Caco-2 (cell line): ENCODE measurements around the gene ZDHHC19. TPM values are rescaled to one million over a fixed set of nuclear protein-coding genes. Genes with fewer than 3 reads are reported as not detected.

ENCODE experiments used
- BruUV-seq: library from RNA; stranded (reverse); fragments of 400-500 nt; replicated peaks from 2 replicates; lab custom pipeline; 2021; lab: Mats Ljungman, UMichigan
- CTCF ChIA-PET: fragments of 300-600 bp; sonication (Branson Sonifier 250); formaldehyde crosslinking; loops from one replicate; lab custom pipeline; 2022; ENCODE audit warnings: antibody characterized with exemption; lab: Charles Lee
- POLR2A ChIA-PET: fragments of 300-600 bp; sonication (Branson Sonifier 250); formaldehyde crosslinking; loops from one replicate; lab custom pipeline; 2022; ENCODE audit warnings: antibody characterized with exemption; lab: Charles Lee
- DNase-seq, 2 experiments: peaks; one replicate each; pipeline versions ENCODE4 v3.0.0 to v3.0.0-alpha.2; 2020 to 2022
- H3K27me3 ChIP-seq: replicated peaks from 2 replicates; pipeline ENCODE4 v1.6.0; 2011; ENCODE audit warnings: low read length; ENCODE audit not compliant: control insufficient read depth, insufficient read depth
- H3K36me3 ChIP-seq: 2 replicates; pipeline ENCODE4 v1.5.1; 2011; ENCODE audit warnings: low read length; ENCODE audit not compliant: control insufficient read depth, insufficient read depth
- H3K4me1 ChIP-seq: fragments of 250-450 bp; sonication (Bioruptor Pico); 2 replicates; pipeline ENCODE4 v1.5.1; 2020; ENCODE audit warnings: mild to moderate bottlenecking
- H3K4me3 ChIP-seq: 2 replicates; pipeline ENCODE4 v1.5.1; 2011; ENCODE audit warnings: low read depth, mild to moderate bottlenecking, control low read depth, low read length
- H3K9me3 ChIP-seq: fragments of 250-450 bp; sonication (Bioruptor Pico); 2 replicates; pipeline ENCODE4 v1.5.1; 2020; ENCODE audit warnings: mild to moderate bottlenecking, moderate library complexity
- H3K27ac Mint-ChIP-seq: one replicate; pipeline ENCODE4 v1.8.0; 2022; ENCODE audit warnings: mixed read lengths; ENCODE audit not compliant: unreplicated experiment
- H3K27me3 Mint-ChIP-seq: one replicate; pipeline ENCODE4 v1.8.0; 2022; ENCODE audit warnings: mixed read lengths; ENCODE audit not compliant: insufficient read depth, unreplicated experiment
- H3K36me3 Mint-ChIP-seq: one replicate; pipeline ENCODE4 v1.8.0; 2022; ENCODE audit warnings: mild to moderate bottlenecking, mixed read lengths; ENCODE audit not compliant: insufficient read depth, unreplicated experiment
- H3K4me1 Mint-ChIP-seq: one replicate; pipeline ENCODE4 v1.8.0; 2022; ENCODE audit warnings: low read depth, mixed read lengths; ENCODE audit not compliant: unreplicated experiment
- H3K4me3 Mint-ChIP-seq: one replicate; pipeline ENCODE4 v1.8.0; 2022; ENCODE audit warnings: mild to moderate bottlenecking, moderate library complexity, mixed read lengths; ENCODE audit not compliant: unreplicated experiment
- H3K9me3 Mint-ChIP-seq: one replicate; pipeline ENCODE4 v1.8.0; 2022; ENCODE audit warnings: mixed read lengths; ENCODE audit not compliant: unreplicated experiment
- intact Hi-C: fragments of 100-400 bp; cut with micrococcal nuclease; formaldehyde crosslinking; loops from one replicate; pipeline ENCODE4 v1.10.0; 2022; ENCODE audit not compliant: unreplicated experiment
- total RNA-seq: library from RNA; stranded (reverse); gene quantifications from 2 replicates; pipeline ENCODE4 v1.2.3, GENCODE V29; 2022
- TF ChIP-seq, protein P1 (sequence below), 2 experiments: fragments of 200-600 bp in 1 of 2; IDR thresholded peaks; 1 replicate in 1 of 2; 2 replicates in 1 of 2; pipeline versions ENCODE4 v1.5.1 to v1.8.0; 2011 to 2022; ENCODE audit warnings: antibody characterized with exemption in 1 of 2, control low read depth in 1 of 2, inconsistent platforms in 1 of 2, low read depth in 1 of 2, low read length in 1 of 2, mild to moderate bottlenecking in 1 of 2, moderate library complexity in 1 of 2; ENCODE audit not compliant: insufficient read depth in 1 of 2, severe bottlenecking in 1 of 2, unreplicated experiment in 1 of 2

ZDHHC19 gene
- total RNA-seq, 1 experiment from 2014 or later, result not detected

DNA sequence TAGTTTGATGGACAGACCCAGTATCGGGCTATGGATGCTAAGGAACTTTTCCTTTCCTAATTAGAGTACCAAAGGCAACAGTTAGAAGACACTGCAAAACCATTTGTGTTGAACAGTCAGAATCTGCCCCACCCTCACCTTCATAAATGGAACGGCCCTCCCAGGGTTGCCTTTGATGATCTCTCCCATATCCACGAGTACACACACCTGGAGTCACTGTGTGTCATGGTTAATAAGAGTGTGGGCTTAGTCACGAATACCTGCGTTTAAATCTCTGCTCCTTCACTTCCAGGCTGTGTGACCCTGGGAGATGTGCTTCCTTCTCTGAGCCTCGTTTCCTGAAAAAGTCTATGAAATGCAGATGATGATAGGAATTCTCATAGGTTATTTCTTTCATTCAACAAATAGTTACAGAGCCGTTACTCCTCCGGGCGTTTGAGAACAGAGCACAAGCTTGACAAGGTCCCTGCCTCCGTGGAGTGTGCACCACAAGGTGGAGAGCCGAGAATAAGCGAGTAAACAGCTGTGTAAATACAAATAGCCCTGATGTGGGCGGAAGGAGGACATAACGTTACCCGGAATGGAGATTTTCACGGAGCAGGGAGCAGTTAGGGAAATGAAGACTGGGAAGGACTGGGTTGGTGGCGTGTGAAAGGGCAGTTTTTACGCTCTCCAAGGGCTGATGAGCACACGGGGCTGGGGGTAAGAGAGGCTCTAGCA is 11.8 kb upstream of the ZDHHC19 start:
- Histone ChIP-seq H3K4me1 (no peaks in the 10 kb centered on the region), H3K4me3 (no peak overlapping the region), H3K9me3 (no peaks in the 10 kb centered on the region), H3K27me3 (no peaks in the 10 kb centered on the region), H3K36me3 (no peaks in the 10 kb centered on the region; the same call in 1 of the 2 replicates)
- Mint-ChIP-seq H3K4me1 (no peaks in the 10 kb centered on the region), H3K27me3 (no peaks in the 10 kb centered on the region), H3K36me3 (peaks cover 7% of the 10 kb centered on the region), H3K27ac (no peak overlapping the region), H3K4me3 (no peak overlapping the region), H3K9me3 (no peaks in the 10 kb centered on the region)
- intact Hi-C loops, result no loop called here
- POLR2A ChIA-PET, result no interaction called here
- CTCF ChIA-PET, result no interaction called here
- TF ChIP-seq, protein P1, sequence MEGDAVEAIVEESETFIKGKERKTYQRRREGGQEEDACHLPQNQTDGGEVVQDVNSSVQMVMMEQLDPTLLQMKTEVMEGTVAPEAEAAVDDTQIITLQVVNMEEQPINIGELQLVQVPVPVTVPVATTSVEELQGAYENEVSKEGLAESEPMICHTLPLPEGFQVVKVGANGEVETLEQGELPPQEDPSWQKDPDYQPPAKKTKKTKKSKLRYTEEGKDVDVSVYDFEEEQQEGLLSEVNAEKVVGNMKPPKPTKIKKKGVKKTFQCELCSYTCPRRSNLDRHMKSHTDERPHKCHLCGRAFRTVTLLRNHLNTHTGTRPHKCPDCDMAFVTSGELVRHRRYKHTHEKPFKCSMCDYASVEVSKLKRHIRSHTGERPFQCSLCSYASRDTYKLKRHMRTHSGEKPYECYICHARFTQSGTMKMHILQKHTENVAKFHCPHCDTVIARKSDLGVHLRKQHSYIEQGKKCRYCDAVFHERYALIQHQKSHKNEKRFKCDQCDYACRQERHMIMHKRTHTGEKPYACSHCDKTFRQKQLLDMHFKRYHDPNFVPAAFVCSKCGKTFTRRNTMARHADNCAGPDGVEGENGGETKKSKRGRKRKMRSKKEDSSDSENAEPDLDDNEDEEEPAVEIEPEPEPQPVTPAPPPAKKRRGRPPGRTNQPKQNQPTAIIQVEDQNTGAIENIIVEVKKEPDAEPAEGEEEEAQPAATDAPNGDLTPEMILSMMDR (IDR thresholded peaks at IDR 0.05; ENCODE audit: insufficient read depth in 1 of 2, low read depth in 1 of 2, low read length in 1 of 2, severe bottlenecking in 1 of 2, unreplicated experiment in 1 of 2), result no peak
- BruUV-seq, result no TSS peak
- no peak for DNase-seq

DNA sequence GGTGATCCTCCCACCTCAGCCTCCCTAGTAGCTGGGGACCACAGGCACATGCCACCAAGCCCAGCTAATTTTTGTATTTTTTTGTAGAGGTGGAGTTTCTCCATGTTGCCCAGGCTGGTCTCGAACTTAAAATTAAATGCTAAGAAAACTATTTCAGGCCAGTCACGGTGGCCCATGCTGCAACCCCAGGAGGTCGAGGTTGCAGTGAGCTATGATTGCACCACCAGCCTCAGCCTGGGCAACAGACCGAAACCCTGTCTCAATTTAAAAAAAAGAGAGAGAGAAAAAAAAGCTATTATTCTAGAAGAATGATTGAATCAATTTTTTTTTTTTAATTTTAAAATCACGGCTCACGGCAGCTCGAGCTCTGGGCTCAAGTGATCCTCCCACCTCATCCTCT is 9.8 kb upstream of the ZDHHC19 start:
- Histone ChIP-seq H3K9me3 (no peaks in the 10 kb centered on the region), H3K36me3 (no peaks in the 10 kb centered on the region; the same call in 1 of the 2 replicates), H3K27me3 (no peaks in the 10 kb centered on the region), H3K4me3 (no peak overlapping the region), H3K4me1 (no peaks in the 10 kb centered on the region)
- Mint-ChIP-seq H3K4me1 (no peaks in the 10 kb centered on the region), H3K27me3 (no peaks in the 10 kb centered on the region), H3K27ac (no peak overlapping the region), H3K36me3 (no peaks in the 10 kb centered on the region), H3K9me3 (no peaks in the 10 kb centered on the region), H3K4me3 (no peak overlapping the region)
- ChIA-PET POLR2A (no interaction called here), CTCF (no interaction called here)
- intact Hi-C loops, result no loop called here
- no TSS peak for BruUV-seq
- no peak for DNase-seq
- TF ChIP-seq, protein P1 (IDR thresholded peaks at IDR 0.05; ENCODE audit: insufficient read depth in 1 of 2, low read depth in 1 of 2, low read length in 1 of 2, severe bottlenecking in 1 of 2, unreplicated experiment in 1 of 2), result no peak

DNA sequence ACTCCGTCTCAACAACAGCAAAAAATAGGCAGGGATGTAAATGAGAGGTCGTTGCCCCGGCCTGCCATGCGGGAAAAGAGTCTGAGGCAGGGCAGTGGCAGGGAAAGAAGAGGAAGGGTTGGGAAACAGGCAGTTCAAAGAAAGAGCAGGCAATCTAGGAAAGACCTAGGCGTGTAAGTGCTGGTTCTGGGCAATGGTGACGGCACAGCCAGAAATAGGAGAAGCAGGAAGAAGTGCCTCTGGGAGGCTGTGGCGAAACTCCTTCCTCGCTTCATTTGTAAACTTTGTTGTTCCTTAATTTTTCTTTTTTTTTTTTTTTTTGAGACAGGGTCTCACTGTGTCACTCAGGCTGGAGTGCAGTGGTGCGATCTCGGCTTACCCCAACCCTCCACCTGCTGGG is 9.4 kb upstream of the ZDHHC19 start:
- H3K27ac Mint-ChIP-seq, result no peak overlapping the region
- TF ChIP-seq, protein P1 (IDR thresholded peaks at IDR 0.05; ENCODE audit: insufficient read depth in 1 of 2, low read depth in 1 of 2, low read length in 1 of 2, severe bottlenecking in 1 of 2, unreplicated experiment in 1 of 2), result no peak
- CTCF ChIA-PET, result no interaction called here

More for the DNA sequence above, 9.4 kb upstream of the ZDHHC19 start:
- no peaks in the 10 kb centered on the region; the same call in 1 of the 2 replicates for H3K36me3 ChIP-seq
- H3K9me3 Mint-ChIP-seq, result no peaks in the 10 kb centered on the region
- no peak overlapping the region for H3K4me3 Mint-ChIP-seq
- no peaks in the 10 kb centered on the region for H3K9me3 ChIP-seq
- no TSS peak for BruUV-seq
- no peak for DNase-seq
- no peaks in the 10 kb centered on the region for H3K4me1 ChIP-seq
- H3K4me3 ChIP-seq, result no peak overlapping the region
- no peaks in the 10 kb centered on the region for H3K27me3 ChIP-seq
- no peaks in the 10 kb centered on the region for H3K27me3 Mint-ChIP-seq
- POLR2A ChIA-PET, result no interaction called here
- no peaks in the 10 kb centered on the region for H3K4me1 Mint-ChIP-seq
- intact Hi-C loops, result no loop called here
- H3K36me3 Mint-ChIP-seq, result no peaks in the 10 kb centered on the region
